Mesendoderm (in vitro differentiated cells): ENCODE results near the gene UTS2B.

Source experiments
- DNase-seq: peaks from one replicate; pipeline ENCODE4 v3.0.0; 2013
- H2AK5ac ChIP-seq: 2 replicates; pipeline ENCODE4 v1.6.1; 2013; ENCODE audit warnings: low read length, inconsistent platforms
- H2BK120ac ChIP-seq: 2 replicates; pipeline ENCODE4 v1.6.1; 2013; ENCODE audit warnings: low read depth, mild to moderate bottlenecking, low read length, moderate library complexity, mixed read lengths
- H2BK15ac ChIP-seq: replicated peaks from 2 replicates; pipeline ENCODE4 v1.6.1; 2013; ENCODE audit warnings: low read depth, mild to moderate bottlenecking, moderate library complexity
- H2BK5ac ChIP-seq: 2 replicates; pipeline ENCODE4 v1.6.1; 2013; ENCODE audit warnings: low read length, inconsistent platforms
- H3K18ac ChIP-seq: 2 replicates; pipeline ENCODE4 v1.6.1; 2013; ENCODE audit warnings: mild to moderate bottlenecking, low read length, mixed read lengths
- H3K23ac ChIP-seq: one replicate; pipeline ENCODE4 v1.6.1; 2013; ENCODE audit warnings: low read length
- H3K27ac ChIP-seq: 2 replicates; pipeline ENCODE4 v1.5.1; 2013; ENCODE audit warnings: low read depth, mild to moderate bottlenecking, inconsistent platforms, low read length, moderate library complexity
- H3K27me3 ChIP-seq: 2 replicates; pipeline ENCODE4 v1.6.1; 2013; ENCODE audit warnings: low read length, control low read depth, mild to moderate bottlenecking, inconsistent platforms; ENCODE audit not compliant: insufficient read depth, poor library complexity
- H3K36me3 ChIP-seq: 2 replicates; pipeline ENCODE4 v1.6.1; 2013; ENCODE audit warnings: low read length, inconsistent platforms; ENCODE audit not compliant: control insufficient read depth, insufficient read depth
- H3K4ac ChIP-seq: one replicate; pipeline ENCODE4 v1.6.1; 2013; ENCODE audit warnings: low read depth, mild to moderate bottlenecking, low read length, moderate library complexity
- H3K4me1 ChIP-seq: 2 replicates; pipeline ENCODE4 v1.6.1; 2013; ENCODE audit warnings: low read depth, low read length, inconsistent platforms; ENCODE audit not compliant: control insufficient read depth
- H3K4me2 ChIP-seq: 2 replicates; pipeline ENCODE4 v1.6.1; 2013; ENCODE audit warnings: low read length
- H3K4me3 ChIP-seq: 2 replicates; pipeline ENCODE4 v1.5.1; 2013; ENCODE audit warnings: mild to moderate bottlenecking, low read length
- H3K56ac ChIP-seq: one replicate; pipeline ENCODE4 v1.6.1; 2013; ENCODE audit warnings: low read length
- H3K79me1 ChIP-seq: 2 replicates; pipeline ENCODE4 v1.6.1; 2013; ENCODE audit warnings: low read length, inconsistent platforms
- H3K79me2 ChIP-seq: 2 replicates; pipeline ENCODE4 v1.6.1; 2013; ENCODE audit warnings: mild to moderate bottlenecking, low read length; ENCODE audit not compliant: control insufficient read depth, insufficient read depth
- H3K9ac ChIP-seq: 2 replicates; pipeline ENCODE4 v1.6.1; 2013; ENCODE audit warnings: low read length, inconsistent platforms
- H4K5ac ChIP-seq: one replicate; pipeline ENCODE4 v1.6.1; 2013; ENCODE audit warnings: low read length
- H4K8ac ChIP-seq: one replicate; pipeline ENCODE4 v1.6.1; 2013; ENCODE audit warnings: low read depth, mild to moderate bottlenecking, control low read depth, low read length, moderate library complexity
- WGBS: extraction: QIAGEN DNeasy Blood & Tissue Kit; methylation state at CpG from one replicate; pipeline ENCODE4 v1.1.7; 2013; ENCODE audit warnings: low lambda C conversion rate, missing lambda C conversion rate; ENCODE audit not compliant: insufficient coverage; ENCODE audit errors: extremely low coverage; 5-methylcytosine and 5-hydroxymethylcytosine counted together

UTS2B gene

DNA sequence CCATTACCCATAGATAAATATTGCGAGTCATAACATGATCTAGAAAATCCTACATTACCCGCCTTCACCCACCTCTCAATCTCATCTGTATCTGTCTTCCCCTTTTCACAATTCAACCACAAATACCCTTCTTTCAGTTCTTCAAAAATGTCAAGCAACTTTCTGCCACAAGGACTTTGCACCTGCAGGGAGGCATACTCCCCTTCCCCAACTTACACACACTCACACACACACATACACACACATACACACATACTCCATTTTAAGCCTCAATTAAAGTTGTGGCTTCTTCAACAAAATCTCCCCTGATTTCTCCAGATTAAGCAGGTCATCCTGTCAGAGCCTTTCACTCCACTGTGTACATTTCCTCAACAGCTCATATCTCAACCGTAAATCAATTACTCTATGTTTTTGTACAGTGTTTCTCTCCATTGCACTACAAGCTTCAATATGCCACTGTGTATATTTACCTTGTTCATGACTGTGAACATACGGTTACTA, 34.2 kb downstream of the UTS2B start:
- no peak overlapping the region for H3K56ac ChIP-seq
- no peak overlapping the region for H4K8ac ChIP-seq
- no peak overlapping the region for H3K4me2 ChIP-seq
- H3K27me3 ChIP-seq = no peaks in the 10 kb centered on the region
- H2AK5ac ChIP-seq = no peak overlapping the region
- no peak overlapping the region for H3K9ac ChIP-seq
- H2BK120ac ChIP-seq = no peak overlapping the region
- no peak overlapping the region for H3K23ac ChIP-seq
- DNase-seq = no peak
- H2BK15ac ChIP-seq = no peak overlapping the region
- no peaks in the 10 kb centered on the region for H3K79me1 ChIP-seq
- H4K5ac ChIP-seq = no peak overlapping the region
- H2BK5ac ChIP-seq = no peak overlapping the region
- H3K79me2 ChIP-seq = no peaks in the 10 kb centered on the region
- no peak overlapping the region for H3K4ac ChIP-seq
- no peak overlapping the region for H3K27ac ChIP-seq
- no peaks in the 10 kb centered on the region for H3K4me1 ChIP-seq
- no peak overlapping the region for H3K4me3 ChIP-seq
- no peaks in the 10 kb centered on the region for H3K36me3 ChIP-seq
- no peak overlapping the region for H3K18ac ChIP-seq
- 100% methylated on average over 1 of the region's 4 CpGs for WGBS

DNA sequence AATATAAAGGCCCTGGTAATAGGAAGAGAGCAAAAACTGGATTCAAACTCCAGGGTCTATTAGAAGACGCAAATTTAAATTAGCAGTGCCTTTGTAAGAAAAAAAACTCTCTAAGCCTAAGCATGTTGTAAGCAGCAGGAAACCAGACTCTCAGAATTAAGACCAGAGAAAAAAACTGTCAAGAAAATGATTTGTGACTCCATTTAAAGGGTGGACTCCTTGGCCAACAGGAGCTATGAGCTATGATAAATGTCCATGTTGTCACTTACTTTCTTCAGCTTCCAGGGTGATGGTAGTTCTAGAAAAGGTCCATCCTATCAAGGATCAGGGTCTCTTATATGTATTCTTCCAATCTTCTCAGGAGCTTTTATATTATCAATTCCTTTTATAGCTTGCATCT, 36.0 kb downstream of the UTS2B start:
- DNase-seq = no peak
- Histone ChIP-seq H4K5ac (no peak overlapping the region), H3K4me3 (no peak overlapping the region), H2BK5ac (no peak overlapping the region), H4K8ac (no peak overlapping the region), H2BK120ac (no peak overlapping the region), H3K9ac (no peak overlapping the region), H3K23ac (no peak overlapping the region), H2AK5ac (no peak overlapping the region), H3K4ac (no peak overlapping the region), H3K4me1 (no peaks in the 10 kb centered on the region), H3K56ac (no peak overlapping the region), H3K18ac (no peak overlapping the region), H3K79me1 (no peaks in the 10 kb centered on the region), H3K36me3 (no peaks in the 10 kb centered on the region), H3K27ac (no peak overlapping the region), H3K4me2 (no peak overlapping the region), H2BK15ac (no peak overlapping the region), H3K27me3 (no peaks in the 10 kb centered on the region), H3K79me2 (no peaks in the 10 kb centered on the region)
- WGBS = no CpG with 5 or more reads among the region's 1 CpG

DNA sequence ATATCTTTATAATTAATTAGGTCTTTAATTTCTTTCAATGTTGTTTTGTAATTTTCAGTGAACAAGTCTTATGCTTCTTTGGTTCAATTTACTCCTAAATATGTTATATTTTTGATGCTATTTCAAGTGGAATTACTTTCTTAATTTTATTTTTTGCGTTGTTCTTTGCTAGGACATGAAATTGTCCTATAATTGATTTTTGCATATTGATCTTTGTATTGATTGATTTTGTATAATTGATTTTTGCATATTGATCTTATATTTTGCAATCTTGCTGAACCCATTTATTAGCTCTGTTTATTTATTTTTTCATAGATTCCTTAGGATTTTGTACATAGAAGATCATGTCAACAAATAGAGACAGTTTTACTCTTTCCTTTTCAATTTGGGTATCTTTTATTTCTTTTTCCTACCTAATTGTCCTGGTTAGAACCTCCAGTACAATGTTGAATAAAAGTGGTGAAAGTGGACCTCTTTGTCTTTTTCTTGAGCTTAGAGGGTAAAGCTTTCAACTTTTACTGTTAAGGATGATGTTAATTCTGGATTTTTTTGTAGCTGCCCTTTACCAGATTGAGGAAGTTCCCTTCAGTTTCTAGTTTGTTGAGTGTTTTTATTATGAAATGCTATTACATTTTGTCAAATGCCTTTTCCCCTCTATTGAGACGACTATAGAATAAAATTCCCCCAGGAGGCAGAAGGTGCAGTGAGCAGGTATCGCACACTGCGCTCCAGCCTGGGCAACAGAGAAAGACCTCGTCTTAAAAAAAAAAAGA, 37.9 kb downstream of the UTS2B start:
- Histone ChIP-seq H3K27ac (no peak overlapping the region), H2BK15ac (no peak overlapping the region), H3K4me1 (no peaks in the 10 kb centered on the region), H2AK5ac (no peak overlapping the region), H3K23ac (no peak overlapping the region), H2BK120ac (no peak overlapping the region), H4K5ac (no peak overlapping the region), H3K9ac (no peak overlapping the region), H3K36me3 (no peaks in the 10 kb centered on the region), H2BK5ac (no peak overlapping the region), H3K4me2 (no peak overlapping the region), H3K18ac (no peak overlapping the region), H3K79me2 (no peaks in the 10 kb centered on the region), H3K27me3 (no peaks in the 10 kb centered on the region), H3K4me3 (no peak overlapping the region), H3K56ac (no peak overlapping the region), H3K79me1 (no peaks in the 10 kb centered on the region), H3K4ac (no peak overlapping the region), H4K8ac (no peak overlapping the region)
- DNase-seq = no peak
- no CpG with 5 or more reads among the region's 5 CpGs for WGBS

DNA sequence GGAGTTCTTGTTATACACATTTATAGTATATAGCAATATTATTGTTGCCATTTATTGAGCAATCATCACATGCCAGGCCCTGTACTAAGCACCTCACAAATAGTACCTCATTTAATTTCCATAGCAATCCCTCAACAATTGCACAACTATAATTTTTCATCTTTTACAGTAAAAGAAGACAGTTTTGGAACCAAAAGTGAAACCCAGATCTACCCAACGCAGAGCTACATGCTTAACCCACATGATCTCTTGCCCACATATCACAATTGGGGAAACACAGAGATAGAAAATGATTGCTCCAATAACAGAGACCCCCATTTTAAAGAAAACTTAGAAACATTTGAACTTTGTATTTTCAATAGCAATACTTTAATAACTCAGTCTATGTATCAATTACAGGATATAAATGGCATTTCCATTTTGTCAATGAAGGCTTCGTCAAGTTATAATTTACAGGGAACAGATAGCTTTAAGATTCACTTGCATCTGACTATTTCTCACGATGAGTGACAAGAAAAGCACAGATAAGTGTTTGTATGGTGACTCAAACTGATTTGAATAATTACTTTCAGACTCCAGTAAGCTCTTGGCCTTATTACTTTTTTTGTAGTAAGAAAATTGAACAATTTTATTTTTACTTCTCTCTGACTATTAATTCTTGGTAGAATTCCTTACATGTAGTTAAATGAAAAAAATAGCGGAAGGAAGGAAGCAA, 39.9 kb downstream of the UTS2B start:
- H4K5ac ChIP-seq = no peak overlapping the region
- H3K4ac ChIP-seq = no peak overlapping the region
- no peak overlapping the region for H3K18ac ChIP-seq
- H2BK5ac ChIP-seq = no peak overlapping the region
- no peak overlapping the region for H2BK120ac ChIP-seq
- H3K79me2 ChIP-seq = no peaks in the 10 kb centered on the region
- no peaks in the 10 kb centered on the region for H3K79me1 ChIP-seq
- H3K9ac ChIP-seq = no peak overlapping the region
- no peak overlapping the region for H3K27ac ChIP-seq
- no peaks in the 10 kb centered on the region for H3K4me1 ChIP-seq
- no CpG with 5 or more reads among the region's 4 CpGs for WGBS
- H2BK15ac ChIP-seq = no peak overlapping the region
- H3K27me3 ChIP-seq = no peaks in the 10 kb centered on the region
- no peak overlapping the region for H2AK5ac ChIP-seq
- H4K8ac ChIP-seq = no peak overlapping the region
- H3K56ac ChIP-seq = no peak overlapping the region
- H3K23ac ChIP-seq = no peak overlapping the region
- no peak overlapping the region for H3K4me3 ChIP-seq
- H3K4me2 ChIP-seq = no peak overlapping the region
- no peak for DNase-seq
- H3K36me3 ChIP-seq = no peaks in the 10 kb centered on the region

DNA sequence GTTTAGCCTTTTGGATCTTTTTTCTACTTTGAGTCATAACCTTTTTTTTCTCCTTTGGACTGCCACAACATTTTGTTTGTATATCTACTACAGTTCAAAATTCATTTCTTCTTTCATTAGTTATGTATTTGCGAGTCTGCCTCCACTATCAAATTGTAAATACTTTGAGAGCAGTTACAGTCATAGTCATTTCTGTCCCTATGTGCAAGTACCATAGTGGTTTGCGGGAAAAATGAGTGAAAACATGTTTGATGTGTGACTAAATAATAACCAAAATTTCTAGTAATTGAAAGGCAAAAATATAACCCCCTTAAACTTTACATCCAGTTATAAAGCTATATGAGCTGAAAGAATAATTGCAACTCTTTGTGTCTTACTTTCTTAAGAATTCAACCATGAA, 46.9 kb downstream of the UTS2B start:
- Histone ChIP-seq H3K4me3 (no peak overlapping the region), H3K79me2 (no peaks in the 10 kb centered on the region), H2AK5ac (no peak overlapping the region), H4K5ac (no peak overlapping the region), H3K27me3 (no peaks in the 10 kb centered on the region), H3K4ac (no peak overlapping the region), H3K79me1 (no peaks in the 10 kb centered on the region), H3K9ac (no peak overlapping the region), H3K56ac (no peak overlapping the region), H2BK120ac (no peak overlapping the region), H3K4me1 (no peaks in the 10 kb centered on the region), H2BK5ac (no peak overlapping the region), H2BK15ac (no peak overlapping the region), H3K23ac (no peak overlapping the region), H3K4me2 (no peak overlapping the region), H3K18ac (no peak overlapping the region), H3K27ac (no peak overlapping the region), H3K36me3 (no peaks in the 10 kb centered on the region), H4K8ac (no peak overlapping the region)
- no peak for DNase-seq
- no CpG with 5 or more reads among the region's 2 CpGs for WGBS
